ENCODE measurements around the gene KCNE2.

Gene KCNE2

GRCh38 chr21:34363733-34364132, at the start of gene KCNE2:
Gene KCNE2, plus strand, starts transcription at chr21:34364006. Its CDS starts 6,473 bp downstream, at chr21:34370479.
- no peak for TF ChIP-seq CTCF (IDR thresholded peaks at IDR 0.05; ENCODE audit: low read depth, low read length)
- H3K4me3 ChIP-seq (ENCODE audit: low read depth, low read length) = no peak within 1 kb of the TSS

GRCh38 chr21:34319585-34319984, 44.2 kb upstream of the KCNE2 start:
- H3K4me3 ChIP-seq (ENCODE audit: low read depth, low read length) = no peak overlapping the region
- no peak for TF ChIP-seq CTCF (IDR thresholded peaks at IDR 0.05; ENCODE audit: low read depth, low read length)

GRCh38 chr21:34320011-34320410, 43.8 kb upstream of the KCNE2 start:
- TF ChIP-seq CTCF (IDR thresholded peaks at IDR 0.05; ENCODE audit: low read depth, low read length) = no peak
- H3K4me3 ChIP-seq (ENCODE audit: low read depth, low read length) = no peak overlapping the region

- TF ChIP-seq CTCF (IDR thresholded peaks at IDR 0.05; ENCODE audit: low read depth, low read length) = no peak
- no peak overlapping the region for H3K4me3 ChIP-seq (ENCODE audit: low read depth, low read length)
These were observed 33.8 kb upstream of the KCNE2 start for GRCh38 chr21:34330055-34330454.

GRCh38 chr21:34331726-34332125, 32.1 kb upstream of the KCNE2 start:
- no peak for TF ChIP-seq CTCF (IDR thresholded peaks at IDR 0.05; ENCODE audit: low read depth, low read length)
- H3K4me3 ChIP-seq (ENCODE audit: low read depth, low read length) = no peak overlapping the region

GRCh38 chr21:34332347-34332746, 31.5 kb upstream of the KCNE2 start:
- no peak overlapping the region for H3K4me3 ChIP-seq (ENCODE audit: low read depth, low read length)
- no peak for TF ChIP-seq CTCF (IDR thresholded peaks at IDR 0.05; ENCODE audit: low read depth, low read length)

- TF ChIP-seq CTCF (IDR thresholded peaks at IDR 0.05; ENCODE audit: low read depth, low read length) = no peak
- no peak overlapping the region for H3K4me3 ChIP-seq (ENCODE audit: low read depth, low read length)
These were observed 30.6 kb upstream of the KCNE2 start for GRCh38 chr21:34333121-34333739.
